HG02973 (cell line): ENCODE results near the gene GFOD2.

Experiments
- ATAC-seq: cut with Tn5 transposase; IDR thresholded peaks from one replicate; pipeline ENCODE4 v1.9.1; 2021; ENCODE audit warnings: moderate library complexity; ENCODE audit not compliant: unreplicated experiment

The GFOD2 gene

GRCh38 chr16:67660564-67661028, 58.5 kb downstream of the GFOD2 start, which contains the start of gene PARD6A:
TSS of gene PARD6A (plus strand) at chr16:67660960. CDS start at chr16:67661039, 79 bp downstream.
- ATAC-seq = peak; percentile 63

GRCh38 chr16:67659675-67660563, 59.2 kb downstream of the GFOD2 start, which contains the start of gene ACD:
TSS of gene ACD (minus strand) at chr16:67660260. CDS start at chr16:67660220, 40 bp downstream.
- ATAC-seq = peak; percentile 43

- ATAC-seq = no peak
These were observed 60.1 kb downstream of the GFOD2 start for GRCh38 chr16:67658849-67659674.

GRCh38 chr16:67657751-67658518, 61.2 kb downstream of the GFOD2 start:
- ATAC-seq = no peak

- ATAC-seq = no peak
These were observed 62.0 kb downstream of the GFOD2 start for GRCh38 chr16:67657017-67657608.

GRCh38 chr16:67656344-67657016, 62.6 kb downstream of the GFOD2 start:
- no peak for ATAC-seq

- ATAC-seq = no peak
These were observed 63.8 kb downstream of the GFOD2 start for GRCh38 chr16:67655363-67655762.

- no peak for ATAC-seq
These were observed 64.7 kb downstream of the GFOD2 start for GRCh38 chr16:67654403-67654911.

GRCh38 chr16:67653789-67654402, 65.2 kb downstream of the GFOD2 start:
- ATAC-seq = no peak

- no peak for ATAC-seq
These were observed 65.9 kb downstream of the GFOD2 start for GRCh38 chr16:67653128-67653788.

- no peak for ATAC-seq
These were observed 66.5 kb downstream of the GFOD2 start for GRCh38 chr16:67652578-67653127.

- ATAC-seq = no peak
These were observed 67.3 kb downstream of the GFOD2 start for GRCh38 chr16:67651847-67652246.

- no peak for ATAC-seq
These were observed 68.1 kb downstream of the GFOD2 start for GRCh38 chr16:67651039-67651438.

GRCh38 chr16:67650023-67650422, 69.1 kb downstream of the GFOD2 start:
- no peak for ATAC-seq

GRCh38 chr16:67649494-67649931, 69.6 kb downstream of the GFOD2 start:
- ATAC-seq = no peak

- no peak for ATAC-seq
These were observed 70.2 kb downstream of the GFOD2 start for GRCh38 chr16:67648764-67649407.

GRCh38 chr16:67648088-67648763, 70.9 kb downstream of the GFOD2 start:
- ATAC-seq = no peak
